Kidney epithelial cell (primary cell): ENCODE data around the gene HES2. TPM values are rescaled to one million over a fixed set of nuclear protein-coding genes. Genes with fewer than 3 reads are reported as not detected.

ENCODE experiments used
- DNase-seq: peaks from one replicate; pipeline ENCODE4 v3.0.0-alpha.2; 2010; ENCODE audit warnings: low read depth
- H3K27me3 ChIP-seq: 2 replicates; pipeline ENCODE4 v1.6.0; 2011; ENCODE audit warnings: low read length; ENCODE audit not compliant: control insufficient read depth, insufficient read depth
- H3K36me3 ChIP-seq: 2 replicates; pipeline ENCODE4 v1.5.1; 2011; ENCODE audit warnings: low read length; ENCODE audit not compliant: control insufficient read depth, insufficient read depth
- H3K4me3 ChIP-seq: 2 replicates; pipeline ENCODE4 v1.5.1; 2011; ENCODE audit warnings: low read depth, mild to moderate bottlenecking, control low read depth, low read length
- total RNA-seq: library from RNA; depleted of rRNA; stranded (reverse); fragments of >200 nt; gene quantifications from 2 replicates; pipeline ENCODE4 v1.2.3, GENCODE V29; 2015
- TF ChIP-seq, protein P1 (sequence below): IDR thresholded peaks from 2 replicates; pipeline ENCODE4 v1.5.1; 2011; ENCODE audit warnings: mild to moderate bottlenecking, moderate library complexity, low read length, control low read depth, inconsistent platforms; ENCODE audit not compliant: insufficient read depth, poor library complexity, severe bottlenecking

Gene HES2
- total RNA-seq, 1 donor from 2014 or later, result 15.9 TPM

DNA sequence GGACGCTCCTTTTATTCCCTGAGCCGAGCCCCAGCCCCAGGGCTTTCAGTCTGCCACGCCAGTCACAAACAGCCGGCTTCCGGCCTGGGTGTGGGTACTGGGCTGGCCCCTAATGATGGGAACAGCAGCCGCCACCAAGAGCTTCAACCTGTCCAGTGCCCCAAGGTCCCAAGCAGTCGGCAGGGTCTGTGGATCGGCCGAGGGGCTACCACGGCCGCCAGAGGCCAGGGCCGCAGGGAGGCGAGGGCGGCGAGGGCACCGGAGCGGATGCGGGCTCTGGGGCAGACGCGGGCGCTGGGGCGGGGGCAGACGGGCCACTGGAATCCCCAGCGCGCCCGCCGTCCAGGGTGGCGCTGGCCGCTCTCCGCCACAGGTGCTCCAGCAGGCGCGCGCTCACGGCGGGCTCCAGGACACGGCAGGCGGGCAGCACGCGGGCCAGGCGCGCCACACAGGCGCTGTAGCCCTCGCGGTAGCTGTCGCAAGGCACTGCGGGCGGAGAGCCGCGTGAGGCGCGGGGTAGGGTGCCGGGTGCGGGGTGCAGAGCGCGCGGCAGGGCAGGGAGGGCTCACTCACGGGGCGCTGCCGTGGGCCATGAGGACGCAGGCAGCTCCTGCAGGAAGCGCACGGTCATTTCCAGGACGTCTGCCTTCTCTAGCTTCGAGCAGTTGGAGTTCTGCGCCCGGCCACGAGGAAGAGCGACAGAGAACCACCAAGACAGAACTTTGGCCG lies 887 bp downstream of the HES2 start:
- Histone ChIP-seq H3K4me3 (no peak overlapping the region), H3K36me3 (no peaks in the 10 kb centered on the region), H3K27me3 (peaks cover 82% of the 10 kb centered on the region)
- DNase-seq, result no peak
- TF ChIP-seq, protein P1, sequence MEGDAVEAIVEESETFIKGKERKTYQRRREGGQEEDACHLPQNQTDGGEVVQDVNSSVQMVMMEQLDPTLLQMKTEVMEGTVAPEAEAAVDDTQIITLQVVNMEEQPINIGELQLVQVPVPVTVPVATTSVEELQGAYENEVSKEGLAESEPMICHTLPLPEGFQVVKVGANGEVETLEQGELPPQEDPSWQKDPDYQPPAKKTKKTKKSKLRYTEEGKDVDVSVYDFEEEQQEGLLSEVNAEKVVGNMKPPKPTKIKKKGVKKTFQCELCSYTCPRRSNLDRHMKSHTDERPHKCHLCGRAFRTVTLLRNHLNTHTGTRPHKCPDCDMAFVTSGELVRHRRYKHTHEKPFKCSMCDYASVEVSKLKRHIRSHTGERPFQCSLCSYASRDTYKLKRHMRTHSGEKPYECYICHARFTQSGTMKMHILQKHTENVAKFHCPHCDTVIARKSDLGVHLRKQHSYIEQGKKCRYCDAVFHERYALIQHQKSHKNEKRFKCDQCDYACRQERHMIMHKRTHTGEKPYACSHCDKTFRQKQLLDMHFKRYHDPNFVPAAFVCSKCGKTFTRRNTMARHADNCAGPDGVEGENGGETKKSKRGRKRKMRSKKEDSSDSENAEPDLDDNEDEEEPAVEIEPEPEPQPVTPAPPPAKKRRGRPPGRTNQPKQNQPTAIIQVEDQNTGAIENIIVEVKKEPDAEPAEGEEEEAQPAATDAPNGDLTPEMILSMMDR, result no peak

DNA sequence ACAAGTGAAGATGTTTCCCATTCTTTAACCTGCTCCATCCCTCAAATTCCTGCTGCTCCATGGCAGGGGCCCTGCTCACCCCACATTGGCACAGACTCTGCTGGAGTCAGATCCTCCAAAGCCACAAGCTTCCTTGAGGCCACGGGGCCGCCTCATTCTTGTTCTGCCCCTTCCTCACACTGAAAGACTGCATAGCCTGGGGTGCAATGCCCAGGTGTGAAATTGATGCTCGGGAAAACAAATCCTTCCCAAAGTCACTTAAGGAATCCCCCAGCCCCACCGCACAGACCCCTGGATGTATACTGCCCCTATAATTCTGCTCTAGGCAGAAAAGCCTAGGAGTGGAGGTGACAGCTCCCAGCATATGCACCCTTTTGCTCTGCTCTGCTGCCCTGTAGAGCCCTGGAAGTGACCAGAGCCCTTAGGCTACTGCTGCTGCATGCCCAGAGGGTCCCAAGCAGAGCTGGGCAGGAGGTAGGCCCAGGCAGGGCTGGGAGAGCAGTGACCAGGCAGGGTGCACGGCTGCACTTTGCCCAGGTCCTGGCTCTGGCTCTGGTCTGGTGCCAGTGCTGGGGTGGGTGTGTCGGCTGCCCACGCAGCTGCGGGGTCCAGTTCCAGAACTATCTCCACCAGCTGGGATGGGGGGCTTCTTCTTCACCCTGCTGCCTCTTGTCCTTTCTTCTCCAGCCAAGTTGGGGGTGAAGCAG lies 1.6 kb downstream of the HES2 start:
- TF ChIP-seq, protein P1, result no peak
- H3K36me3 ChIP-seq, result no peaks in the 10 kb centered on the region
- no peak for DNase-seq
- H3K27me3 ChIP-seq, result peaks cover 74% of the 10 kb centered on the region
- no peak overlapping the region for H3K4me3 ChIP-seq

DNA sequence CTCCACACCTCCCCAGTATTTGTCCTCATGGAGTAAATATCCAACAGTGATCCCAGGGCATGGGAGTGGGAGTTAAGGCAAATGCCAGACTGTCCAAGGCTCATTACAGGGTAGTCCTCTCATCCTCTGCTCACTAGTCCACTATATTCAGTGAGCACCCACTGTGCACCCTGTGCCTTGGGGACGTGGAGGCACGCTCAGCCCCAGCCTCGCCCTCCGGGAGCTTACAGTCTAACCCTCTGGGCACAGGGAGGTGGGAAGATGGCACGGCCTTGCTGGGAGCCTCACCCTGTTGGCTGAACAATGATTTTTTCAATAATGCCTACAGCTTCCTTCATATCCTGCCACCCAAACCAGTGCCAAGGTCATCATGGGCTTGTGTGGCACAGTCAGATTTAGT lies 2.8 kb downstream of the HES2 start:
- TF ChIP-seq, protein P1, result no peak
- no peaks in the 10 kb centered on the region for H3K36me3 ChIP-seq
- no peak for DNase-seq
- H3K27me3 ChIP-seq, result peaks cover 73% of the 10 kb centered on the region
- H3K4me3 ChIP-seq, result no peak overlapping the region

DNA sequence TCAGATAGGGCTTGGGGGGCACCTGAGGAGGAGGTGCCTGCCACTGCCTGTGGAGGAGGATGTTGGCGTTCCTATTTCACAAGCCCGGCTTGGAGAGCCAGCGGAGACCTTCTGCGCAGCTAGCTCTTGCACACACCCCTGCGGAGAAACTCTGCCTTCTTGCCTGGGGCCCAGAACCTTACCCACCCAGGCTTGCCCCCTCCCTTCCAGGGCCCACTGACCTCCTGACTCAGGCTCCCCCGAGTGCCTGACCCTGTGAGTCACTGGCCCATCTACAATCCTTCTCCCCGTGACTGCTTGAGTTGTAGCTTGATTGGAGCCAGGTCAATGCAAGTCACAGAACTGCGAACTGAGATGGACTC lies 3.4 kb downstream of the HES2 start:
- Histone ChIP-seq H3K4me3 (no peak overlapping the region), H3K27me3 (peaks cover 67% of the 10 kb centered on the region), H3K36me3 (no peaks in the 10 kb centered on the region)
- TF ChIP-seq, protein P1, result no peak
- DNase-seq, result no peak

DNA sequence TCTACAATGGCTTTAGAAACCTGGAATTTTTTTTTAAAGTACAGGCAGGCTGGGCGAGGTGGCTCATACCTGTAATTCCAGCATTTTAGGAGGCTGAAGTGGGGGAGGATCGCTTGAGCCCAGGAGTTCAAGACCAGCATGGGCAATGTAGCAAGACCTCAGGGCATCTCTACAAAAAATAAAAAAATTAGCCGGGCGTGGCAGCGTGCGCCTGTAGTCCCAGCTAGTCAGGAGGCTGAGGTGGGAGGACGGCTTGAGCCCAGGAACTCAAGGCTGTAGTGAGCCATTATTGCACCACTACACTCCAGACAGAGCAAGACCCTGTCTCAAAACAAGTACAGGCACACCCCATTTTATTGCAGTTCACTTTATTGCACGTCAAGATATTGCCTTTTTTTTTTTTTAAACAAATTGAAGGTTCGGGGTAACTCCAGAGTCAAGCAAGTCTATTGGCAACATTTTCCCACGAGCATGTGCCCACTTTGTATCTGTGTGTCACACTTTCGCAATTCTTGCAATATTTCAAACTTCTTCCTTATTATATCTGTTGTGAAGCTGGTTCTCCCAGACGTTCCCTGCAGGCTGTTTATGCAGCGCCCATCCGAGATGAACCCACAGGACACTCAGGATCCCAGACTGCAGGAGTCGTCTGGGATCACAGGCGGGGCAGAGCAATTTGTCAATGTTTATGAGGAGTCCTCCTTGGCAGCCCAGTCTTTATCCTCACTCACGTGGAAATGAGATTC lies 4.7 kb downstream of the HES2 start:
- TF ChIP-seq, protein P1, result no peak
- DNase-seq, result no peak
- Histone ChIP-seq H3K36me3 (no peaks in the 10 kb centered on the region), H3K4me3 (no peak overlapping the region), H3K27me3 (peaks cover 55% of the 10 kb centered on the region)
